ENCODE data around the gene LRRC3.

Gene LRRC3

GRCh38 chr21:44463724-44464123 is 8.4 kb downstream of the LRRC3 start:
- no peak for DNase-seq (ENCODE audit: low read depth, low spot score)
- H3K4me3 ChIP-seq (ENCODE audit: low read depth, low read length) = no peak overlapping the region
- TF ChIP-seq CTCF (IDR thresholded peaks at IDR 0.05; ENCODE audit: insufficient read depth, low read length, missing control alignments) = no peak
- POLR2A ChIA-PET = no interaction called here
- CTCF ChIA-PET = interaction anchor here (1.2 kb wide), 1 partner anchor 17 kb away, joined by 3 read pairs; no protein-coding TSS in a partner anchor

GRCh38 chr21:44464351-44464750 is 9.0 kb downstream of the LRRC3 start:
- POLR2A ChIA-PET = no interaction called here
- DNase-seq (ENCODE audit: low read depth, low spot score) = no peak
- CTCF ChIA-PET = interaction anchor here (1.2 kb wide), 1 partner anchor 17 kb away, joined by 3 read pairs; no protein-coding TSS in a partner anchor
- H3K4me3 ChIP-seq (ENCODE audit: low read depth, low read length) = no peak overlapping the region
- TF ChIP-seq CTCF (IDR thresholded peaks at IDR 0.05; ENCODE audit: insufficient read depth, low read length, missing control alignments) = no peak

GRCh38 chr21:44466351-44466954 is 11.1 kb downstream of the LRRC3 start:
- ChIA-PET CTCF (no interaction called here), POLR2A (no interaction called here)
- H3K4me3 ChIP-seq (ENCODE audit: low read depth, low read length) = no peak overlapping the region
- no peak for DNase-seq (ENCODE audit: low read depth, low spot score)
- no peak for TF ChIP-seq CTCF (IDR thresholded peaks at IDR 0.05; ENCODE audit: insufficient read depth, low read length, missing control alignments)

GRCh38 chr21:44466996-44467858 is 11.9 kb downstream of the LRRC3 start:
- DNase-seq (ENCODE audit: low read depth, low spot score) = no peak
- no peak for TF ChIP-seq CTCF (IDR thresholded peaks at IDR 0.05; ENCODE audit: insufficient read depth, low read length, missing control alignments)
- ChIA-PET POLR2A (no interaction called here), CTCF (no interaction called here)
- H3K4me3 ChIP-seq (ENCODE audit: low read depth, low read length) = no peak overlapping the region

- no peak for TF ChIP-seq CTCF (IDR thresholded peaks at IDR 0.05; ENCODE audit: insufficient read depth, low read length, missing control alignments)
- no peak overlapping the region for H3K4me3 ChIP-seq (ENCODE audit: low read depth, low read length)
- DNase-seq (ENCODE audit: low read depth, low spot score) = no peak
- ChIA-PET POLR2A (no interaction called here), CTCF (no interaction called here)
Observed at GRCh38 chr21:44467859-44468195, 12.5 kb downstream of the LRRC3 start.

GRCh38 chr21:44471341-44471740 is 16.0 kb downstream of the LRRC3 start:
- no peak overlapping the region for H3K4me3 ChIP-seq (ENCODE audit: low read depth, low read length)
- ChIA-PET POLR2A (no interaction called here), CTCF (interaction anchor here (1.0 kb wide), 1 partner anchor 8 kb away, joined by 3 read pairs; no protein-coding TSS in a partner anchor)
- no peak for DNase-seq (ENCODE audit: low read depth, low spot score)
- TF ChIP-seq CTCF (IDR thresholded peaks at IDR 0.05; ENCODE audit: insufficient read depth, low read length, missing control alignments) = no peak

Data from AG04449 (cell line).